ENCODE measurements around the gene LCN2.

Gene LCN2

DNA sequence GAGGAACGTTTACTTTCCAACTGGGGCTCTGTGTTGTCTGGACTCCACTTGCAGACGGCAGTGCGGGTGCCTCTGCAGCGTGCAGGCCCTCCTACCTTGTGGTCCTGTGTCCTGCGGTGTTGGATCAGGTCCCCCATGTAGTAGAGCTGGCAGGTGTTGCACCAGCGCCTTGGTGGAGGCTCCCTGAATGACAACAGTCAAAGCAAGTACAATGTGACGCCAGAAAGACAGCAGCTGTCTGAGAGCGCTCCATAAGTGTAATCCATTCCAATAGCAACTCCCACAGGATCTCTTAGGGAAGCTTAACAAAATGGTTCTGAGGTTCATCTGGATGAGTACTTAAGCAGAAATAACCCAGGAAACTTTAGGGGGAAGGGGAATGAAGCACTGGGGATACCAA lies 20.7 kb downstream of the LCN2 start:
- no peak for DNase-seq

DNA sequence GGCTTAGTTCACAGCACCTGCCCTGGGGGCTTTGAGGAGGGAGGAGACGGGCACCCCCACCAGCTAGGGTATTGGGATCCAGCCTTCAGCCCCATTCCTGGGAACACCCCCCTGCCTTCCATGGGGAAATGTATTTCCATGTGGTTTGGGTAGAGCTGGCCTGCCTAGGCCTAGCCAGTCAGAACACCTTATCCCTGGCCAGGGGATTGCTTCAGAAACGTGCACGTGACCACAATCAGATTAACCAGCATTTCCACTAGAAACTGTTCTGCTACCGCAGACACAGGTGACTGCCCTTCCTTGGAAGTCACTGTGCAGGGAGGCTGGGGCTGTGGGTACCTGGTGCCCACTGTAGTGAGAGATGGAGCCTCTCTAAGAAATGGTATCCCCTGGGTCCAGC lies 24.8 kb downstream of the LCN2 start:
- no peak for DNase-seq

DNA sequence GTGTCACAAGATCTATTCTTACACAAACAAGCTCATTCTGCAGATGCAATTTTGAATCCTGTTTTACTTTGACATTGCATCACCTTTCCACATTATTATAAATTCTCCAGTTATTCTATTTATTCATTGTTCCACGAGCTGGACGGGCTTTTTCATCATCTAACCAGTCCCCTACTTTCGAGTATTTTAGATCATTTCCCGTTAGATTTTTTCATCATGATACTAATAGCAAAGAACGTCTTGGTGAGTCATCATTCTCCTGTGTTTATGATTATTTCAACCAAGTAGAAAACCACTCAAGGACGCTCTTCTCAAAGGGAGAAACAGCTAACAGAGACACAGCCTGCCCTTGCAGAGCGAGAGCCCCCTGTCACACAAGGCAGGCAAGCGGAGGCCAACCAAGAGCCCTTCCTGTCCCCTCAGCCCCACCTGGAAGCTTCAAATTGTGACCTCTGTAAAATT lies 25.9 kb downstream of the LCN2 start:
- no peak for DNase-seq

DNA sequence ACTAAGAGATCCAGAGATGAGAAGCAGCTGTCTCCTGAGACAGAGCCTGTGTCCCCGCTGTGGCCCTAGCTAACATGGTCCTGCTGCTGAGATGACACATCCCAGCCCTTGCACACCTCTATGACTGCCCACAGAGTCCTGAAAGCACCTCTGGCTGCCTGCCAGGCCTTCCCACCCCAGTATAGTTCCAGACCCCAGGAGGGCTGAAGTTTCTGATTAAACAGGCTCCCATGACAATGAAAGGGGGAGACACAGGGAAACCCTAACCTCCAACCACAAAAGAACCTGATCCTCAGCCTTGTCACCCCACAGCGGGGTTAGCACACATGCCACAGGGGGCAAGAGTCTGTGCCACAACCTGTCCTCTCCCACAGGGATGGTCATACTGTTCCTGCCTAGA lies 26.5 kb downstream of the LCN2 start:
- no peak for DNase-seq

DNA sequence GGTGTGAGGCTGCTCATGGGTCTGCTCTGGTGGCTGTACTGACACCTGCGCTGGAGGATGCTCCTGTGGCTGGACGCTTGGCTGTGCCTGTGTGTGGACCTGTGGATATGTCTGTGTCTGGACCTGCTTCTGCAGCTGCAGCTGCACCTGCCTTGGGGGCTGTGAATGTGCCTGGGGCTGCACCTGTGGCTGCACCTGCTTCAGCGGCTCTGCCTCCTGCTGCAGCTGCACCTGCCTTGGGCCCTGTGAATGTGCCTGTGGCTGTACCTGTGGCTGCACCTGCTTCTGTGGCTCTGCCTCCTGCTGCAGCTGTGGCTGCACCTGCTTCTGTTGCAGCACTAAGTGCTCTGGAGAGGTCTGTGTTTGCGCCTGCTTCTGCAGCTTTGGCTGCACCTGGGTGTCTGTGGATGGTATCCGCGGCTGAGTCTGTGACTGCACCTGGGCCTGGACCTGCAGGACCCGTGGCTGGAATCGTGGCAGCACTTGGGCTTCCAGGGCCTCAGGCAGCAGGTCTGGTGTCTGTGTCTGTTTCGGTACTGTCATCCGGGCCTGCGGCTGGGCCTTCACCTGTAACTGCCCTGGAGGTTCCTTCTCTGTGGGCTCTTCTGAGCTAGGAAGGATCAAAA lies 29.7 kb downstream of the LCN2 start:
- DNase-seq, result no peak

DNA sequence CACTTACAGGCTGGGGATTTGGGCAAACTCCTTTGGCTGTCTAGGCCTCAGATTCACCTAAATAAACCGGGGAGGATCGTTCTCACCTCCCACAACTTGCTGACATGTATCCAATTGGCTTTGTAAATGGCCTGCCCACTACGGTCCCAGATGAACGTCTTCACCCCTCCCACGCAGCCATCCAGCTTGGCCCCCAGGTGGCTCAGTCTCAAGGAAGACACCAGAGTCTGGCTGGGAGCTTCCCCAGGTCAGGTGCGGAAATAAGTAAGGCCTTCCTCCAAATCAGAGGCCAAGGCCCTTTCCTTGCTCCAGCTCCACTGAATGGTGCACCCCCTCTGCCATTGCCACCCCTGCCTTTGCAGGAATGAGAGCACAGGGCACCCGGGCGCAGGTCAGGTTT lies 30.7 kb downstream of the LCN2 start:
- DNase-seq, result no peak

DNA sequence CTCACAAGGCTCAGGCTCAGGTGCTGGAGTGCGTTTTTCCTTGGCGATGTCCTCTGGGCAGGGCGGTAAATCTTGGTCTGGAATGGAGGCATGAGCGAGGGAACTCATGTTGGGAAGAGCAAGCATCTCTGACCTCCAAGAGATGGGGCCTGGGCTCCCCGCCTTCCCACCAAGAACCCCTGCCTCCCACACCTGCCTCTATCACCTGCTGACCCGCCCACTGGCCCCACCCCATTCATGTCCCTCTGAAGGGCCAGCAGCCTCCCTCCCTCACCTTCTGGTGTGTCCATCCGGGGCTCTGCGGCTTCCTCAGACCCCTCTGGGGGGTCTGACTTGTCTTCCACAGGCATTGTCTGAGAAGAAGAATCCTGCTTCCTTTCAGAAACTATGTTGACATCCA lies 31.2 kb downstream of the LCN2 start:
- DNase-seq, result no peak

DNA sequence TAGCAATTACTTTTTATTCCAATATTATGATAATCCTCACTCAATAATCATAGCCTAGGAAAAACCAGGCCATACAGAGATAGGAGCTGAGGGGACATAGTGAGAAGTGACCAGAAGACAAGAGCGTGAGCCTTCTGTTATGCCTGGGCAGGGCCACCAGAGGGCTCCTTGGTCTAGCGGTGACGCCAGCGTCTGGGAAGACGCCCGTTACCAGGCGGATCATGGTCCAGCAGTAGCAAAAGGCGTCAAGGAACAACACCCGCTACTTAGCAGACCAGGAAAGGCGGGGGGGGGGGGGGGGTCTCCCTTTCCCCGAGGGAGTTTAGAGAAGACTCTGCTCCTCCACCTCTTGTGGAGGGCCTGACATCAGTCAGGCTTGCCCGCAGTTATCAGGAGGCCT lies 32.2 kb downstream of the LCN2 start:
- peak; percentile 86 for DNase-seq

DNA sequence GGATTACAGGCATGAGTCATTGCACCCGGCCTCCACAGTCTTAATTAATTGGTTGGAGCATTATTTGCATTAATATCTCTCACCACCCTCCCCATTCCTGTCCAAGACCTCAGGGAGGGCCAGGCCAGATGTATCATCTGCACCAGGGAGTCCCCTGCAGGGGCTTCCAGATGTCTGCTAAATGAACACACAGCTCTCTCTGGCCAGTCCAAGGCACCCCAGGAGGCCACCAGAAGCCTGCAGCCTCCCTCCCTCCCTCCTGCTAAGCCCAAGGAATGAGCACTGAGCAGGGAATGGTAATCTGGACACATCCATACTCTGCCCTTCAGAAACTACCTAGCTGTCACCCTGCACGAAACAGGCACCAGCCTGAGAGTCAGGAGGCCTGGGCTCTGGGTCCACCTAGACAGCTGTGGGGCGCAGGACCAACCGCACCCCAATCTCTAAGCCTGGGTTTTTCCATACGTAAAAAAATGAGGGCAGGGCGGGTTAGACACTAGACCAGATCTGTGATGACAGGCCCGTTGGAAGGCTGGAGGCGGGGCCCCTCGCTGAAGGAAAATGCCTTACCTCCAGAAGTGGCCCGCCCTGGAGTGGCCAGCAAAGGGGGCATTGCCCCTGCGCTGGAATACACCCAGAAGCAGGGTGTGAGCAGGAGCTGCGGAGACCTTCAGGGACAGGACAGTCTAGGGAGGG lies 33.8 kb downstream of the LCN2 start:
- no peak for DNase-seq

DNA sequence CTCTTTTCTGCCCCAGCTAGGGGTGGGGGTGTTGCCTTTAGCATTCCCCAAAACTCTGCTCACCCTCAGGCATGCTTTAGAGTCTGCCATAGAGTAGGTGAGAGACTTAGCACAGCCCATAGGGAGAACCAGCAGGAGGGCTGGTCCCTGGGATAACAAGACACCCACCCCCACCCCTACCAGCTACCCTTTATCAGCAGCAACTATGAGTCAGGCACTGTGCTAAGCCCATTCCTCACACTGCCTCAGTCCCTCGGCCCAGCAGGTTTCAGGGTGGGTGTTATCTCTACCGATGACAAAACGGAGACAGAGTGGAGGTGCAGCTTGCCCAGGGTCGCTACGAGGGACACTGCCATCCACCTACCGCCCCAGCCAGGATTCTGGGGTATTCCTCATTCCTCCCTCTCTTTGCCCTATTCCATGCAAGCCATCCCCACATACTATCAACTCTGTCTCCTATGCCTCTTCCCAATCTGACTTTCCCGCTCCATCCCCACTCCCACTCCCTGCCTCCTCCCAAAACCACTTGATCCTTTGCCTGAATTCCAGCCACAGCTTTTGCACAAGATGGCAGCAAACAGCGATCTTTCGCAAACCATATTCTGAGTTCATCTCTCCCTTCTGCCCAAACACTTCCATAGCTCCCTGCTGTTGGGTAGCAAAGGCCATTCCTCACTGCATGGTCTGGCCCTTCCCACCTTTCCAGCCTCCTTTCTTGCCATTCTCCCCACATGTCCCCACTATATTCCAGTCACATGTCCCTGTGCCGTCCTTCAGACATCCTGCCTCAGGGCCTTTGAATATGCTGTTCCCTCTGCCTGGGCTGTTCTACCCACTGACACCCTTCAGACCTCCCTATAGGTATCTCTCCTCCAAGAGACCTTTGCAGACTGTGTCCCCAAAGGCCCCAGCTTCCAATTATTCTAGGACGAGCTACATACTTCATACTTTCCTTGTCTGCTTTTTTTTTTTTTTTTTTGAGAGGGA lies 37.0 kb downstream of the LCN2 start:
- DNase-seq, result no peak

DNA sequence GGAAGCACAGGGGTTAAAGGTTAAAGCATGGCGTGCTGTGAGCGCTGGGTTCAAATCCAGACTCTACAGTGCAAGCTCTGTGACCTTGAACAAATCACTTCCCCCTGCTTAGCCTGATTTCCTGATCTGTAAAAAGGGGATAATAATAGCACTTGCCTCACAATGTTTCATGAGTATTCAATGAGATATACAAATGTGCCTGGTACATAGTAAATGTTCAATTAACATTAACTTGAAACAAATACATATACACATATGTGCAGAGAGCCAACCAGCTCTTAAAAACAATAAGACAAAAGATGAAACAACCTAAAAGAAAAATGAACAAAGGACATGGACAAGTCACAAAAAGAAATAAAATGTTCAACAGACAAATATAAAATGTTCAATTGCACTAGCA lies 38.1 kb downstream of the LCN2 start:
- no peak for DNase-seq

DNA sequence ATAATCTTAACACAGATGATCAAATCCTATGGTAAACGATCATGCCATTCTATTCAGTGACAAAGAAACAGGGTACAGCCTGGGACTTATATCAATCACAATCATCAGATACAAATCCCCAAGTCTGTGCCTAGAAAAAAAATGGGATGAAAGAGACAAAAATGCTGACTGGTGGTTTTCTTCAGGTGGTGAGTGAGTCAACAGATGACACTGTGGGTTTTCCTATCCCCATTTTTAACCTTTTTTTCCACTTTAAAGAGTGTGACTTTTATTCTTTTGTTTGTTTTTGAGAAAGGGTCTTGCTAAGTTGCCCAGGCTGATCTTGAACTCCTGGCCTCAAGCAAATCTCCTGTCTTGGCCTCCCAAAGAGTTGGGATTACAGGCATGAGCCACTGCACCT lies 39.0 kb downstream of the LCN2 start:
- DNase-seq, result no peak

DNA sequence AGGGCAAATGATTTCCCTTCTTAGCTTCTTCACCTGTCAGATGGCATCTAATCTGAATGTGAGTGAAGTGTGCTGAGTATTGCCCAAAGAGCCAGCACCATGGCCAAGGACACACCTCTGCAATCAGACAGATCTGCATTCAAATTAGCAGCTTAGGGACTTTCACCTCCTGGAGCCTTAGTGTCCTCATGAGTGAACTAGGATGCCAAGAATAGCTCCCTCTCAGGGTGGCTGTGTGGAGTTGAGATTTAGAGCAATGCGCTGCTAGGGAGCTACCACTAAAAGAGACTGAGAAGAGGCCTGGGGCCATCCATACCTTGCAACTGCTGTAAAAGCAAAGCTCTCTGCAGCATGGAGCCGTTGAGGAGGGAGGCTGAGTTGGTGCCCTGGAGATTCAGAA lies 40.8 kb downstream of the LCN2 start:
- no peak for DNase-seq

DNA sequence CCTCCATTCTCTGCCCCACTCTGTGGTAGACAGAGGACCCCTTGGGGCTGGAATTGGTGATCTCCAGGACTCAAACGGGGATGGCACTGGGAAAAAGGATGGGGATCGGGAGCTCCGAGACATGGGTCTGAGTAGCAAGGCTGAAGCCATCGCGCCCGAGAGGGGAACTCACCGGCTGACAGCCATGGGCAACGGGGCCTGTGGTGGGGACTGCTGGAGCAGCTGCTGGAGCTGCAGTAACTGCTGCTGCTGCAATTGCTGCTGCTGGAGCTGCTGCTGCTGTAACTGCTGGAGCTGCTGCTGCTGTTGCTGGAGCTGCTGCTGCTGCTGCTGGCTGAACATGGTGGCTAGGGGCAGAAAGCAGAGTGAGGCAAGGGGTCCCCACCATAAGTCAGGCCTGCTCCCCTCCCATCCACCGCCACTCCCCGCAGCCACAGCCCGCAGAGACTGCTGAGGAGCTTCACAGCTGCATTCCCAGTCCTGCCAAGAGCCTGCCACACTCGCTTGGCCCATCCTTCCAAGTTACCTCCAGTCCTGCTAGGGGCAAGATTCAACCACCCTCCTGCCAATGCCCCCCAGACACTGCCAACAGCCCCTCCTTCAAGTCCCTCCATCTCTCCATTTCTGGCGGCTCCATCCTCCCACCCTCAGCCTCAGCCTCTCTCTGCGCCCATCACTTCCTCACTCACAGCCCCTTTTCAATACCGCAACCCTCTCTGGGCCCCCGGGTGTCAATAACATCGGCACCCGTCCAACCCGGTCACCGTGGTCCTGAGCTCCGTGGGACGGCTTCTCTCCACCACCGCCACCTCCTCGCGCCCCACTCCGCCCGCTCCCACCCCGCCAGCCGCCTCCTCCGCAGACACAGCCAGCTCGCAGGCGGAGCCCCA lies 41.5 kb downstream of the LCN2 start:
- no peak for DNase-seq

DNA sequence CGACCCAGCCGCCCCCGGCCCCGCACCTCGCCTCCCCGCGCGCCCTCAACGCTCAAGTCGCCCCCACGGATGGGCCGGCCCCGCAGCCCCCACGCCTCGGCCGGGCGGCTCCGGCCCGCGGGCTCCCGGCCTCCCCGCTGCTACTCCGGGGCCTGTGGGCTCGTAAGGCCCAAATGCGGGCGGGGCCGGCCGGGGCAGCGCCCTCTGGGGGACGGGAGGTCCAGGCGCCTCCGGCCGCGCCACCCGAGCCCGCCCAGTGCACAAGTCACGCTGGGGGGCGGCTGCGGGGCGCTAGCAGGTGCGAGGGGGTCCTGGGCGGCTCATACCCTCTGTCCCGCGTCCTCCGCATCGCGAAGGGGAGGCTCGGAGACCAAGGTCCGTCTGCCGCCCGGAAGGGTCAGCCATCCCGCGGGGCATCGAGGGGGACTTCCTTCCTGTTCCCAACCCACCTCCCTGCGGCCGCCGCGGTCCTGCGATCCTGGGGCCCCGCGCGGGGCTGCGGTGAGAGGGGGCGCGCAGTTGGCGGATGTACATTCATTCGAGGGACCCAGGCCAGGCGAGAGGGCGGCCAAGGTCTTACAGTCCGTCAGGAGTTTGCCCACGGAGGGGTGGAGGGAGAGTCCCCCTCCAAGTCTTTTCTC lies 42.3 kb downstream of the LCN2 start, which contains the start of gene CIZ1:
CIZ1 (minus strand) TSS at position 167 of the 641 bp plus-strand sequence. CDS start 715 bp downstream, outside the sequence.
- DNase-seq, result peak; percentile 83

DNA sequence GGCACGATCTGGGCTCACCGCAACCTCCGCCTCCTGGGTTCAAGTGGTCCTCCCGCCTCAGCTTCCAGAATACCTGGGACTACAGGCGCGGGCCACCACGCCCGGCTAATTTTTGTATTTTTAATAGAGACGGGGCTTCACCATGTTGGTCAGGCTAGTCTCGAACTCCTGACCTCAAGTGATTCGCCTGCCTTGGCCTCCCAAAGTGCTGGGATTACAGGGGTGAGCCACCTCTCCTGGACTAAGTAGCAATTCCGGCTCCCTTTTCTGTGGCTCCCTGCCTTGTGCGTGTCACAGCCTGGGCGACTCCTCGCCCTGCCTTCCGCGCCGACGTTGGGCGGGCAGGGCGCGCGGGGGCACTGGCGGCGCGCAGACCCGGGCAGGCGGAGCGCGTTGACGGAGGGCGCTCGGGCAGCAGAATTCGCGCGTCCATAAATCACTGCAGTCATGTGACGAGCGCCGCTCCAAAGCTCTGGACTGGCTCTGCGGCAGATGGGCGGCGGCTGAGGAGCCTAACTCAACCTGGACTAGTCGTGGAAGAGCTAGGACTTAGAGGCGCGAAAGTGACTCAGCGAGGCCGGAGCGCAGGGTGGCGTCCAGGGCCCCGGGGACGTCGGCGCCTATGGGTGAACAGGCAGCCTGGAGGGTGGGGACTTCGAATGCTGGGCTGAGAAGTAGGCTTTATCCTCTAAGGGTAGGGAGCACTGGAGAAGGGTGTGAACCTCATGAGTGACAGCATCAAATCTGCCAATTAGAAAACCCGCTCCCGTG lies 43.5 kb downstream of the LCN2 start:
- DNase-seq, result no peak

DNA sequence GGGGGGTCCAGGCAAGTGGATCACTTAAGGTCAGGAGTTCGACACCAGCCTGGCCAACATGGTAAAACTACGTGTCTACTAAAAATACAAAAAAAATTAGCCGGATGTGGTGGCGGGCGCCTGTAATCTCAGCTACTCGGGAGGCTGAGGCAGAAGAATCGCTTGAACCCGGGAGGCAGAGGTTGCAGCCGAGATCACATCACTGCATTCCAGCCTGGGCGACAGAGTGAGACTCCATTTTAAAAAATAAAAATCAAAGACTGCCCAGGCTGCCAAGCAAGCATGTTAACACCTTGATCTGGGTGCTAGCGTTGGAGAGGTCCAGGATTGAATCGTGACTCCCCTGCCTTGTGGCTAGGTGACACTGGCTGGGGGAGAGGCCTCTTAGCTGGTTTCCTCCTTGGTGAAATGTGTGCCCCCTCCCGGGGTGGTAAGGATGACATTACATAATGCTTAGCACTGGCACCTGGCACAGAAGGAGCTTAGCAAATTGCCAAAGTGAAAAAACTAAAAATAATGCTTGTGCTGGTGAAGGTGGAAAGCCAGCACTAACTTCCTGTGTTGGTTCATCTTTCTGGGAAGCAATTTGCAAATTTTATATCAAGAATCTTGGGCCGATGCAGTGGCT lies 44.3 kb downstream of the LCN2 start:
- no peak for DNase-seq

DNA sequence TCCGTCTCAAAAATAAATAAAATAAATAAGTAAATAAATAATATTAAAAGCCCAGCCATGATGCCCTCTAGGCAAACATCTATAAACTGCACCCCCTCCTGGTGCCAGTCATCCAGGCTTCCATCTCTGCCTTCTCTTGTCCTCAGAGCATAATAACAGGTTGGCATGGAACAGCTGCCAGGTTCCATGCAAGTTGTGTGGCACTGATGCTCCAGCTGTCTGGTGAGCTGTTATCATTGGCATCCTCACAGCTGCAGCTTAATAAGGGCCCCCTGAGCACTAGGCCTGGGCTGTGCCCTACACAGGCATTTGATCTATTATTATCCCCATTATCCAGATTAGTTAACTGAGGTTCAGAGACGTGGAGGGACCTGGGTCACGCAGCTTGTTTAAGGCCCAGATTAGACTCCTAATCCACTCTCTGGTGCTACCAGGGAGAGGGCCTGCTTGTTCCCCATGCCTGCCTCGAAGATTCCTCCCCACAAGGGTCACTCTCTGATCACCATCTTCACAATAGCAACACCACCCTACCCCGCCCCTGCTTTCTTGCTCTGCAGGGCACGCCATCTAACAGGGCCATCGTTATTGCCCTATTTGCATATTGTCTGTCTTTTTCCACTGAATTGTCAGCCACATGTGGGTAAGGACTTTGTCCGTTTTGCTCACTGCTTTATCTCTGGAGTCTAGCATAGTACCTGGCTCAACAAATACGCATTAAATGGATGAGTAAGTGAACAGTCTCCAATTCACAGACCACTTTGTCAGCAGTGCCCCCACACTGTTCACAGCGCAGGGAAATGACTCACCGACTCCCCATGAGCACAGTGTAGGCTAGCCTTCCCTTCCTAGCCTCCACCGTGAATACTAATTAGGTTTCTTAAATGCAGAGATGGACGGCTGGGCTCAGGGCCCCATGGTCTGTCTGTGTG lies 52.5 kb downstream of the LCN2 start:
- no peak for DNase-seq

DNA sequence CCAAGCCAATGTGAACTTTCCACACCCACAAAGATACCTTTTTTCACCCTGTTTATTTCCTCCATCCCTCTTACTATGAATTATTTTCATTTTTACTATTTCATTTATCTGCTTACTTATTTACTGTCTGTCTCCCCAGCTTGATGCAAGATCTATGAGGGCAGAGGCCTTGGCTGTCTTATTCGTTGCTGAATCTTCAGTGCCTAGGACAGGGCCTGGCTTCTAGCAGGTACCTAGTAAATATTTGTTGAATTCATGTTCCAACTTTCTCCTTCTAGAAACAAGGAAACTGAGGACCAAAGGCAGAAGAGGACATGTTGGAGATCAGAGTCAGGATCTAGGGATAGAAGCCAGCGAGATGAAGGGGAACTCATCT lies 53.4 kb downstream of the LCN2 start:
- no peak for DNase-seq
